Mammary epithelial cell (primary cell): ENCODE measurements around the gene PLAAT5.
A peak's percentile ranks its signal among the peaks of the same experiment; 100 is the strongest.

Experiments
- EZH2 ChIP-seq: IDR thresholded peaks from 2 replicates; pipeline ENCODE4 v1.6.1; 2012; ENCODE audit warnings: low read length, inconsistent platforms, borderline replicate concordance
- TF ChIP-seq, protein P1 (sequence below), 2 donors: IDR thresholded peaks in 1 of 2; conservative IDR thresholded peaks in 1 of 2; 2 replicates each; pipeline ENCODE4 v1.5.1; 2011 to 2012; ENCODE audit warnings: inconsistent platforms in 2 of 2, low read length in 2 of 2, mild to moderate bottlenecking in 2 of 2, control low read depth in 1 of 2, low read depth in 1 of 2; ENCODE audit not compliant: insufficient read depth in 1 of 2; ENCODE audit errors: extremely low read depth in 1 of 2

- TF ChIP-seq, protein P1, sequence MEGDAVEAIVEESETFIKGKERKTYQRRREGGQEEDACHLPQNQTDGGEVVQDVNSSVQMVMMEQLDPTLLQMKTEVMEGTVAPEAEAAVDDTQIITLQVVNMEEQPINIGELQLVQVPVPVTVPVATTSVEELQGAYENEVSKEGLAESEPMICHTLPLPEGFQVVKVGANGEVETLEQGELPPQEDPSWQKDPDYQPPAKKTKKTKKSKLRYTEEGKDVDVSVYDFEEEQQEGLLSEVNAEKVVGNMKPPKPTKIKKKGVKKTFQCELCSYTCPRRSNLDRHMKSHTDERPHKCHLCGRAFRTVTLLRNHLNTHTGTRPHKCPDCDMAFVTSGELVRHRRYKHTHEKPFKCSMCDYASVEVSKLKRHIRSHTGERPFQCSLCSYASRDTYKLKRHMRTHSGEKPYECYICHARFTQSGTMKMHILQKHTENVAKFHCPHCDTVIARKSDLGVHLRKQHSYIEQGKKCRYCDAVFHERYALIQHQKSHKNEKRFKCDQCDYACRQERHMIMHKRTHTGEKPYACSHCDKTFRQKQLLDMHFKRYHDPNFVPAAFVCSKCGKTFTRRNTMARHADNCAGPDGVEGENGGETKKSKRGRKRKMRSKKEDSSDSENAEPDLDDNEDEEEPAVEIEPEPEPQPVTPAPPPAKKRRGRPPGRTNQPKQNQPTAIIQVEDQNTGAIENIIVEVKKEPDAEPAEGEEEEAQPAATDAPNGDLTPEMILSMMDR (conservative IDR thresholded peaks at IDR 0.05 in 1 of 2, IDR thresholded peaks at IDR 0.05 in 1 of 2; ENCODE audit: extremely low read depth in 1 of 2, insufficient read depth in 1 of 2, low read depth in 1 of 2, low read length in 2 of 2), result peak in 1 of 2 donors; percentile 38
- TF ChIP-seq EZH2, result no peak
Measured at GRCh38 chr11:63508009-63508408, 17.0 kb upstream of the PLAAT5 start.
